NK-92 treated with Interleukin-12 subunit alpha and Interleukin-12 subunit beta, amount 100 ng/mL, for 24 hours (cell line): ENCODE results near the gene SC5D.

Experiments used
- DNase-seq: peaks from one replicate; lab custom pipeline; 2025; lab: John Stamatoyannopoulos, UW

Gene SC5D

GRCh38 chr11:121356357-121356756 lies 63.8 kb downstream of the SC5D start:
- DNase-seq, result no peak
